ENCODE results near the gene PCDHA13.
A peak's percentile ranks its signal among the peaks of the same experiment; 100 is the strongest.
"Not testable (repeated sequence)": the region's sequence is repeated elsewhere in the genome, so short reads cannot be mapped to it uniquely, and the experiment has no call there.

Gene PCDHA13

GRCh38 chr5:140881889-140882590, at the start of gene PCDHA13:
PCDHA13 (plus strand) TSS chr5:140882124; CDS start chr5:140882269, 145 bp downstream.
- no peak for DNase-seq (ENCODE audit: low spot score)

DNA sequence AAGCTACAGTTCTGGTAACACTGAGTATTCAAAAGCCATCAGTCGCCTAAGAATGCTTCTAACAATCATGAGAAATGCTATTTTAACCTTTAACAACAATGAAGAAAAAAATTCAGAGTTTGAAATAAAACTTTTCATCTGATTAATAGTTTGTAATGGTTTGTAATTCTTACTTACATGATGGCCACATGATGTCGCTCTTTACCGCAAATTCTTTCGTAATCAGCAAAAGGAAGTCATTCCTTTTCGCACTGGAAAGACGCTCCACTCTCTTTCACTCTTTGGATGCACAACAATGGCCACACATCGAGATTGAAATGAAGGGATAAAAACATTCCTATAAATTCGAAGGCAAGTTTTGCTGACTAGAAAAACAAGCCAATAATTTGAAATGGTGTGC, 47.9 kb upstream of the PCDHA13 start, which contains the start of gene PCDHA7:
TSS of gene PCDHA7 (plus strand) at position 277 of the 400 bp plus-strand sequence. CDS start at position 392, 115 bp downstream.
- no peak for DNase-seq (ENCODE audit: low spot score)

DNA sequence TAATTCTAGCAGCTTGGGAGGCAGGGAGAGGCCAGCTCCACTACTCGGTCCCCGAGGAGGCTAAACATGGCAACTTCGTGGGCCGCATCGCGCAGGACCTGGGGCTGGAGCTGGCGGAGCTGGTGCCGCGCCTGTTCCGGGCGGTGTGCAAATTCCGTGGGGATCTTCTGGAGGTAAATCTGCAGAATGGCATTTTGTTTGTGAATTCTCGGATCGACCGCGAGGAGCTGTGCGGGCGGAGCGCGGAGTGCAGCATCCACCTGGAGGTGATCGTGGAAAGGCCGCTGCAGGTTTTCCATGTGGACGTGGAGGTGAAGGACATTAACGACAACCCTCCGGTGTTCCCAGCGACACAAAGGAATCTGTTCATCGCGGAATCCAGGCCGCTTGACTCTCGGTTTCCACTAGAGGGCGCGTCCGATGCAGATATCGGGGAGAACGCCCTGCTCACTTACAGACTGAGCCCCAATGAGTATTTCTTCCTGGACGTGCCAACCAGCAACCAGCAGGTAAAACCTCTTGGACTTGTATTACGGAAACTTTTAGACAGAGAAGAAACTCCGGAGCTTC, 47.4 kb upstream of the PCDHA13 start:
- DNase-seq (ENCODE audit: low spot score): not testable (repeated sequence)

GRCh38 chr5:140835622-140836510, 46.1 kb upstream of the PCDHA13 start:
- no peak for DNase-seq (ENCODE audit: low spot score)

- peak; percentile 42 for DNase-seq (ENCODE audit: low spot score)
Measured at GRCh38 chr5:140840978-140841962, 40.7 kb upstream of the PCDHA13 start, which contains the start of gene PCDHA8. PCDHA8 (plus strand) TSS chr5:140841187; CDS start chr5:140841322, 135 bp downstream.

DNA sequence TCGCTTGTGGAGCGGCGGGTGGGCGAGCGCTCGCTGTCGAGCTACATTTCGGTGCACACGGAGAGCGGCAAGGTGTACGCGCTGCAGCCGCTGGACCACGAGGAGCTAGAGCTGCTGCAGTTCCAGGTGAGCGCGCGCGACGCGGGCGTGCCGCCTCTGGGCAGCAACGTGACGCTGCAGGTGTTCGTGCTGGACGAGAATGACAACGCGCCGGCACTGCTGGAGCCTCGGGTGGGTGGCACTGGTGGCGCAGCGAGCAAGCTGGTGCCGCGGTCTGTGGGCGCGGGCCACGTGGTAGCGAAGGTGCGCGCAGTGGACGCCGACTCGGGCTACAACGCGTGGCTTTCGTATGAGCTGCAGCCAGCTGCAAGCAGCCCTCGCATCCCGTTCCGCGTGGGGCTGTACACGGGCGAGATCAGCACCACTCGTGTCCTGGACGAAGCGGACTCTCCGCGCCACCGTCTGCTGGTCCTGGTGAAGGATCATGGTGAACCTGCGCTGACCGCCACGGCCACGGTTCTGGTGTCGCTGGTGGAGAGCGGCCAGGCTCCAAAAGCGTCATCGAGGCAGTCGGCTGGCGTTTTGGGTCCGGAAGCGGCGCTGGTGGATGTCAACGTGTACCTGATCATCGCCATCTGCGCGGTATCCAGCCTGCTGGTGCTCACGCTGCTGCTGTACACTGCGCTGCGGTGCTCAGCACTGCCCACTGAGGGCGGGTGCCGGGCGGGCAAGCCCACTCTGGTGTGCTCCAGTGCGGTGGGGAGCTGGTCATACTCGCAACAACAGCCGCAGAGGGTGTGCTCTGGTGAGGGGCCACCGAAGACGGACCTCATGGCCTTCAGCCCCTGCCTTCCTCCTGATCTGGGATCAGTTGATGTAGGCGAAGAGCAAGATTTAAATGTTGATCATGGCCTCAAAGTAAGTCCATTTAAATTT, 38.9 kb upstream of the PCDHA13 start:
- DNase-seq (ENCODE audit: low spot score): no peak

- DNase-seq (ENCODE audit: low spot score): not testable (repeated sequence)
Measured at GRCh38 chr5:140848139-140849102, 33.5 kb upstream of the PCDHA13 start, which contains the start of gene PCDHA9. PCDHA9 (plus strand) TSS chr5:140848382; CDS start chr5:140848496, 114 bp downstream.

DNA sequence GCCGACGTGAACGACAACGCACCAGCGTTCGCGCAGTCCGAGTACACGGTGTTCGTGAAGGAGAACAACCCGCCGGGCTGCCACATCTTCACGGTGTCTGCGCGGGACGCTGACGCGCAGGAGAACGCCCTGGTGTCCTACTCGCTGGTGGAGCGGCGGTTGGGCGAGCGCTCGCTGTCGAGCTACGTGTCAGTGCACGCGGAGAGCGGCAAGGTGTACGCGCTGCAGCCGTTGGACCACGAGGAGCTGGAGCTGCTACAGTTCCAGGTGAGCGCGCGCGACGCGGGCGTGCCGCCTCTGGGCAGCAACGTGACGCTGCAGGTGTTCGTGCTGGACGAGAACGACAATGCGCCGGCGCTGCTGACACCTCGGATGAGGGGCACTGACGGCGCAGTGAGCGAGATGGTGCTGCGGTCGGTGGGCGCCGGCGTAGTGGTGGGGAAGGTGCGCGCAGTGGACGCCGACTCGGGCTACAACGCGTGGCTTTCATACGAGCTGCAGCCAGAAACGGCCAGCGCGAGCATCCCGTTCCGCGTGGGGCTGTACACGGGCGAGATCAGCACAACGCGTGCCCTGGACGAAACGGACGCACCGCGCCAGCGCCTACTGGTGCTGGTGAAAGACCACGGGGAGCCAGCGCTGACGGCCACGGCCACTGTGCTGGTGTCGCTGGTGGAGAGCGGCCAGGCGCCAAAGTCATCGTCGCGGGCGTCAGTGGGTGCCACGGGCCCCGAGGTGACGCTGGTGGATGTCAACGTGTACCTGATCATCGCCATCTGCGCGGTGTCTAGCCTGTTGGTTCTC, 31.9 kb upstream of the PCDHA13 start:
- DNase-seq (ENCODE audit: low spot score): not testable (repeated sequence)

- peak; percentile 55 for DNase-seq (ENCODE audit: low spot score)
Measured at GRCh38 chr5:140855772-140856674, 25.9 kb upstream of the PCDHA13 start, which contains the start of gene PCDHA10. PCDHA10 (plus strand) TSS chr5:140855897; CDS start chr5:140856049, 152 bp downstream.

DNA sequence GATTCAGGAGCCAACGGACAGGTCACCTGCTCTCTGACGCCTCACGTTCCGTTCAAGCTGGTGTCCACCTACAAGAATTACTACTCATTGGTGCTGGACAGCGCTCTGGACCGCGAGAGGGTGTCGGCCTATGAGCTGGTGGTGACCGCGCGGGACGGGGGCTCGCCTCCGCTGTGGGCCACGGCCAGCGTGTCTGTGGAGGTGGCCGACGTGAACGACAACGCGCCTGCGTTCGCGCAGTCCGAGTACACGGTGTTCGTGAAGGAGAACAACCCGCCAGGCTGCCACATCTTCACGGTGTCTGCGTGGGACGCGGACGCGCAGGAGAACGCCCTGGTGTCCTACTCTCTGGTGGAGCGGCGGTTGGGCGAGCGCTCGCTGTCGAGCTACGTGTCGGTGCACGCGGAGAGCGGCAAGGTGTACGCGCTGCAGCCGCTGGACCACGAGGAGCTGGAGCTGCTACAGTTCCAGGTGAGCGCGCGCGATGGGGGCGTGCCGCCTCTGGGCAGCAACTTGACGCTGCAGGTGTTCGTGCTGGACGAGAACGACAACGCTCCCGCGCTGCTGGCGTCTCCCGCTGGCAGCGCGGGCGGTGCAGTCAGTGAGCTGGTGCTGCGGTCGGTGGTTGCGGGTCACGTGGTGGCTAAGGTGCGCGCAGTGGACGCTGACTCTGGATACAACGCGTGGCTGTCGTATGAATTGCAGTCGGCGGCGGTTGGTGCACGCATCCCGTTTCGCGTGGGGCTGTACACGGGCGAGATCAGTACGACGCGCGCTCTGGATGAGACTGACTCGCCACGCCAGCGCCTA, 24.5 kb upstream of the PCDHA13 start:
- no peak for DNase-seq (ENCODE audit: low spot score)

GRCh38 chr5:140857987-140858240, 24.0 kb upstream of the PCDHA13 start:
- DNase-seq (ENCODE audit: low spot score): no peak

DNA sequence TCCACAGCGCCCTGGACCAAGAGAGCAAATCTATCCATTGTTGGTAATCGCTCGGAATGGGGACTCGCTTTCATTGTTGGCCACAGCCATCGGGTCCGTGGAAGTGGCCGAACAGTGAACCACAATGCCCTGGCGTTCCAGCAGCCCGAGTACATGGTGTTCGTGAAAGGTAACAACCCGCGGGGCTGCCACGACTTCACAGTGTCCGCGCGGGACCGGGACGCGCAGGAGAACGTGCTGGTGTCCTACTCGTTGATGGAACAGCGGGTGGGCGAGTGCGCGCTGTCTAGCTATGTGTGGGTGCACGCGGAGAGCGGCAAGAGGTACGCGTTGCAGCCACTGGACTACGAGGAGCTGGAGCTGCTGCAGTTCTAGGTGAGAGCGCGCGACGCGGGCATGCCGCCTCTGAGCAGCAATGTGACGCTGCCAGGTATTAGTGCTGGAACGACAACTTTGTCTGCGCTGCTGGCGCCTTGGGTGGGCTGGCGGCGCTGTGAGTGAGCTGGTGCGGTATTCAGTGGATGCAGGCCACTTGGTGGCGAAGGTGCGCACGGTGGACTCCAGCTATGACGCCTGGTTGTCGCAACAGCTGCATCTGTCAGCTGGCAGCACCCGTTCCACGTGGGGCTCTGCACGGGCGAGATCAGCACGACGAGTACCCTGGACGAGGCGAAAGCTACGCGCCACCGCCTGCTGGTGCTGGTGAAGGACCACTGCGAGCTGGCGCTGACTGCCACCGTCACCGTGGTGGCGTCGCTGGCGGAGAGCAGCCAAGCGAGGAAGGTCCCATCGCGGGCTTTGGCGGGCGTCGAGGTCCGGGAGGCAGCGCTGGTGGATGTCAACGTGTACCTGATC, 19.3 kb upstream of the PCDHA13 start:
- no peak for DNase-seq (ENCODE audit: low spot score)

DNA sequence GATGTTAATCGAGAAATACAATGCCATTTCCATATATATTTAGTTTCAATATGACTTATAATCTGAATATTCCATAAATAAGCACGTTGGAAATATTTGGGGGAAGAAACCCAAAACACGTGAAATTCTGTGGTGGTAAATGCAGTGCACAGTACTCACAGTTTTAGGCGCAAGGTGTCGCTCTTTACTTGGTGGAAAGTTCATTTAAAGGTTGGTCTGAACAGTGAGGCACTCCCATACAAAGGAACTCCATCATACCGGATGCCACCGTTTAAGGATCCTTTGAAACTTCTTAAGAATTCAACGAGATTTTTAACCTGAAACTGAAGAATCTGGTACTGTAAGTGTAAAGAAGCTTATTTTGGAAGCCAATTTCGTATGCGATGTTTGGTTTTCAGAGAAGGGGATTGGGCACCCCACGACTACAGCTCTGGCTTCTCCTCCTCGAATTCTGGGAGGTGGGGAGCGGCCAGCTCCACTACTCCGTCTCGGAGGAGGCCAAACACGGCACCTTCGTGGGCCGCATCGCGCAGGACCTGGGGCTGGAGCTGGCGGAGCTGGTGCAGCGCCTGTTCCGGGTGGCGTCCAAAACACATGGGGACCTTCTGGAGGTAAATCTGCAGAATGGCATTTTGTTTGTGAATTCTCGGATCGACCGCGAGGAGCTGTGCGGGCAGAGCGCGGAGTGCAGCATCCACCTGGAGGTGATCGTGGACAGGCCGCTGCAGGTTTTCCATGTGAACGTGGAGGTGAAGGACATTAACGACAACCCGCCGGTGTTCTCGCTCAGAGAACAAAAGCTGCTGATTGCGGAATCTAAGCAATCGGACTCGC, 13.0 kb upstream of the PCDHA13 start, which contains the start of gene PCDHA11:
TSS of gene PCDHA11 (plus strand) at position 237 of the 834 bp plus-strand sequence. CDS start at position 384, 147 bp downstream.
- DNase-seq (ENCODE audit: low spot score): peak; percentile 41

DNA sequence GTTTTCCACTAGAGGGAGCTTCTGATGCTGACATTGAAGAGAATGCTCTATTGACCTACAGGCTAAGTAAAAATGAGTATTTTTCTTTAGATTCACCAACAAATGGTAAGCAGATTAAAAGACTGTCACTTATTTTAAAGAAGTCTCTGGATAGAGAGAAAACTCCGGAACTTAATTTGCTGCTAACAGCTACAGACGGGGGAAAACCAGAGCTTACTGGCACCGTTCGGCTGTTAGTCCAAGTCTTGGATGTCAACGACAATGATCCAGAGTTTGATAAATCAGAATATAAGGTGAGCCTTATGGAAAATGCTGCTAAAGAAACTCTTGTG, 12.4 kb upstream of the PCDHA13 start:
- no peak for DNase-seq (ENCODE audit: low spot score)
